GM19397 (cell line): Measurements from ENCODE around the gene ERCC1.

Source experiments
- ATAC-seq: cut with Tn5 transposase; IDR thresholded peaks from one replicate; pipeline ENCODE4 v1.9.1; 2021; ENCODE audit warnings: mild to moderate bottlenecking, moderate library complexity; ENCODE audit not compliant: unreplicated experiment

The ERCC1 gene

DNA sequence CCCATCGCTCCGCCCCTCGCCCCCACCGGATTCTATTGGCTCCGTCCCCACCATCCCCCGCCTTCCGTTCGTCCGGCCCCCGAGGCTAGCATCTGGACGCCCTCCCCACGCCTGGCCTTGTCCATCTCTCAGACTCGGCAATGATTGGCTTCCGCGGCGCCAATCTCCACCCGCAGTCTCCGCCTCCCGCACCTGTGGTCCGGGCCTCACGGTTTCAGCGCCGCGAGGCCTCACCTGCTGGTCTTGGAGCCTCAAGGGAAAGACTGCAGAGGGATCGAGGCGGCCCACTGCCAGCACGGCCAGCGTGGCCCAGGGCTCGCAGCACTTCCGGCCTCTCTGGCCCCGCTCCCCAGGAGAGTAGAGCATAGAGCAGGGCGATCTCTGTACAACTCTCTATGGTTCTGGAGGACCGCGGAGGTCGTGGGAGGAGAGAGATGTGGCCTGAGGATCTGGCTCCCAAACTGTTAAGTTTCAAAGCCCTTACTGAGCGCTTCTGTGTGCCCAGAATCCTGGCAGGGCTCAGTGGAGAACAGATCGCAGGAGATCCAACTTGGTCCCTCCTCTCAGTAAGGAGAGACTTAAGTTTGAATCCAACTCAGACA lies at the start of gene ERCC1:
Gene ERCC1 (minus strand): TSS at position 329 of the 602 bp plus-strand sequence. CDS start 543 bp downstream, outside the sequence.
- ATAC-seq, result peak; percentile 67

DNA sequence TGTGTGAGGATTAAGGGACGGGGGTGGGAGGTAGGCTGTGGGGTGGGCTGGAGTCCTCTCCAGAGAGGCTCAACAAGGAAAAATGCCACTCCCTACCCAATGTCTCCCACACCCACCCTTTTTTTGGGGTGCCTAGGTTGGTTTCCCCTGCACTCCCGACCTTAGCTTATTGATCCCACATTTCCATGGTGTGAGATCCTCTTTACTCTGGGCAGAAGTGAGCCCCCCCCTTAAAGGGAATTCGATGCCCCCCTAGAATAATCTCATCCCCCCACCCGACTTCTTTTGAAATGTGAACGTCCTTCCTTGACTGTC lies 49.6 kb upstream of the ERCC1 start:
- no peak for ATAC-seq

DNA sequence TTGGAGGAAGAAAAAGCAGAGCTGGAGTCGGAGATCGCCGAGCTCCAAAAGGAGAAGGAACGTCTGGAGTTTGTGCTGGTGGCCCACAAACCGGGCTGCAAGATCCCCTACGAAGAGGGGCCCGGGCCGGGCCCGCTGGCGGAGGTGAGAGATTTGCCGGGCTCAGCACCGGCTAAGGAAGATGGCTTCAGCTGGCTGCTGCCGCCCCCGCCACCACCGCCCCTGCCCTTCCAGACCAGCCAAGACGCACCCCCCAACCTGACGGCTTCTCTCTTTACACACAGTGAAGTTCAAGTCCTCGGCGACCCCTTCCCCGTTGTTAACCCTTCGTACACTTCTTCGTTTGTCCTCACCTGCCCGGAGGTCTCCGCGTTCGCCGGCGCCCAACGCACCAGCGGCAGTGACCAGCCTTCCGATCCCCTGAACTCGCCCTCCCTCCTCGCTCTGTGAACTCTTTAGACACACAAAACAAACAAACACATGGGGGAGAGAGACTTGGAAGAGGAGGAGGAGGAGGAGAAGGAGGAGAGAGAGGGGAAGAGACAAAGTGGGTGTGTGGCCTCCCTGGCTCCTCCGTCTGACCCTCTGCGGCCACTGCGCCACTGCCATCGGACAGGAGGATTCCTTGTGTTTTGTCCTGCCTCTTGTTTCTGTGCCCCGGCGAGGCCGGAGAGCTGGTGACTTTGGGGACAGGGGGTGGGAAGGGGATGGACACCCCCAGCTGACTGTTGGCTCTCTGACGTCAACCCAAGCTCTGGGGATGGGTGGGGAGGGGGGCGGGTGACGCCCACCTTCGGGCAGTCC lies 49.0 kb upstream of the ERCC1 start:
- ATAC-seq, result no peak

DNA sequence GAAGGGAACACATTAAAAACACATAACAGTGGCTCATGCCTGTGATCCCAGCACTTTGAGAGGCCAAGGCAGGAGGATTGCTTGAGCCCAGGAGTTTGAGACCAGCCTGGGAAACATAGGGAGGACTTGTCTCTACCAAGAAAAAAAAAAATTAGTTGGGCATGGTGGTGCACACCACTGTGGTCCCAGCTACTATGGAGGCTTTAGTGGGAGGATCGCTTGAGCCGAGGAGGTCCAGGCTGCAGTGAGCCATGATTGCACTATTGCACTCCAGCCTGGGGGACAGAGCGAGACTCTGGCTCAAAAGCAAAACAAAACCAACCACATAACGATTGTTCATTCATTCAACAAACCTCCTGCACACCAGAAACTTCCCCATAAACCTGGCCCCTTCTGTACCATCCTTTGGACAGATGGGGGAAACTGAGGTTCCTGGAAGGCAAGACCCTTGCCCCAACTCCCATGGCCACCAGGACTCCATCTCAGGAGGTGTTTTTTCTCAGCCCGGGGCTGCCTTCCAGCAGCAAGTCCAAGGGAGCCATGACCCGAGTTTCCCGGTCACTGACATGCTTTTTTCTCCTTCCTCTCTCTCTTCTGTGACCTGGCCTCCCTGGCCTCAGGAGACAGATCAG lies 48.3 kb upstream of the ERCC1 start:
- ATAC-seq, result no peak

DNA sequence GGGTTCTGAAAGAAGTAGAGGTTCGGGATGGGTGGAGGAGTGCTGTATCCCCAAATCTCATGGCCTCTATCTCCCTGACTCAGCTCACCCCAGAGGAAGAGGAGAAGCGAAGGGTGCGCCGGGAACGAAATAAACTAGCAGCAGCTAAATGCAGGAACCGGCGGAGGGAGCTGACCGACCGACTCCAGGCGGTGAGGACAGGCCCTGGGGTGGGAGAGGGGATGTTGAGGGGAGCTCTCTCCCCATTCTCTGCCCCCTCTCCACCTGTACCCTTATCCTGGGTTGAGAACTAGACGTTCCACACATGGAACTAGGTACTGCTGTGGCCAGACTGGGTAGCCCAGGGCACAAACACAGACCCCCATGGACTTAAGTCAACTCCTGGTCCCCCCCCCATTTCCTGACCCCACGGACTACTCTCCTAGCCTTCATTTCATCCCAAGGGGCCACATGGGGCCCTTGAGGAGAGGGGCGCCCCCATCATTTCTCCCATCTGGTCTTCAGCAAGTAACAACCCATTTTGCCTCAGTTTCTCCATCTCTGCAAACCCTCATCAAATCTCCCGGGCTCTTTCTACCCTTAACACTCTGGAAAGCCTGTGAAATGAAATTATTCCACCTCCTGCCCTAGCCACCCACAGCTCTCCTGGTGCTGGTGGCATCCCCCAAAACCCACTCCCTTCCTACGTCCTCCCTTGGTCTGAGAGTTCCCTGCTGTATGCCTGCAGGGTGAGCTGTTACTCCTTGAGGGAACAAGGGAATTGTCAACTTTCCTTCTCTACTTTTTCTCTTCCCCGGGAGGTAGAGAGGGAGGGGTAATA lies 47.6 kb upstream of the ERCC1 start:
- no peak for ATAC-seq

DNA sequence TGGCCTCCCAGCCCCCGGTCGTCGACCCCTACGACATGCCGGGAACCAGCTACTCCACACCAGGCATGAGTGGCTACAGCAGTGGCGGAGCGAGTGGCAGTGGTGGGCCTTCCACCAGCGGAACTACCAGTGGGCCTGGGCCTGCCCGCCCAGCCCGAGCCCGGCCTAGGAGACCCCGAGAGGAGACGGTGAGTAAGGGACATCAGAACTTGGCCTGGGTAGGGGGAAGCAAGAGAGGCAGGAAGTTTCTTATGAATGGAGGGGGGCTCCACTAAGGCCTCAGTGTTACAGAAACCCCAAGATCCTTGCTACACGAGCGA lies 47.0 kb upstream of the ERCC1 start:
- ATAC-seq, result no peak

DNA sequence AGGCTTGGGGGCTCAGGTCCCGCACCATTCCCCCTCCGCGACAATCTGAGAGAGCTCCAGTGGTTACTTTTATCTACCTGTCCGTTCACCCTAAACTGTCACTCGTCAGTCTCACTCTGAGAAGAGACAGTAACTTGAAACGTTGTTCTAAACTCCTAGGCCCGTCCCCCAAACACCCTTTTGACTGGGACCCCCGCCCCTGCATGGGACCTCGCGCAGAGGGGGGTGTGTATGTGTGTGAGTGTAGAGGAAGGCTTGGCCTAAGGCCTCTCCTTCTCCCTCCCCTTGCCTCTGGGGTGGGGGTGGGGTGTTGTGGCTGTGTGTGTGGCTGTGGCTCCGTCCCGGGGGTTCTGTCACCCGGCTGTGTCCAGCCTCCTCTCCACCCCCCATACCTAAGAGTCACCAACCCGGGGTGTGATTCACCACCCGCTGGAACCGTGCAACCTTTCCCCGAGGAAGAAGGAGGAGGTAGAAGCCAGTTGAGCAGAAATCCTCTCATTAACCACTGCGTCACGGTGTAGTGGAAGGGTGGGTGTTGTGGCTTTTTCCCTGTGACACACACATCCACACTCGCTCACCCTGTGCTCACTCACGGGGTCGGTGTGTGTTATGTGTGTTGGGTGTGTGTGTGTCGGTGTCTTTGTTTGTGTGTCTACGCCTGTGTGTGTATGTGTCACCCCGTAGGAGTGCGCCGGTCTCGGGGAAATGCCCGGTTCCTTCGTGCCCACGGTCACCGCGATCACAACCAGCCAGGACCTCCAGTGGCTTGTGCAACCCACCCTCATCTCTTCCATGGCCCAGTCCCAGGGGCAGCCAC lies 46.4 kb upstream of the ERCC1 start:
- no peak for ATAC-seq

DNA sequence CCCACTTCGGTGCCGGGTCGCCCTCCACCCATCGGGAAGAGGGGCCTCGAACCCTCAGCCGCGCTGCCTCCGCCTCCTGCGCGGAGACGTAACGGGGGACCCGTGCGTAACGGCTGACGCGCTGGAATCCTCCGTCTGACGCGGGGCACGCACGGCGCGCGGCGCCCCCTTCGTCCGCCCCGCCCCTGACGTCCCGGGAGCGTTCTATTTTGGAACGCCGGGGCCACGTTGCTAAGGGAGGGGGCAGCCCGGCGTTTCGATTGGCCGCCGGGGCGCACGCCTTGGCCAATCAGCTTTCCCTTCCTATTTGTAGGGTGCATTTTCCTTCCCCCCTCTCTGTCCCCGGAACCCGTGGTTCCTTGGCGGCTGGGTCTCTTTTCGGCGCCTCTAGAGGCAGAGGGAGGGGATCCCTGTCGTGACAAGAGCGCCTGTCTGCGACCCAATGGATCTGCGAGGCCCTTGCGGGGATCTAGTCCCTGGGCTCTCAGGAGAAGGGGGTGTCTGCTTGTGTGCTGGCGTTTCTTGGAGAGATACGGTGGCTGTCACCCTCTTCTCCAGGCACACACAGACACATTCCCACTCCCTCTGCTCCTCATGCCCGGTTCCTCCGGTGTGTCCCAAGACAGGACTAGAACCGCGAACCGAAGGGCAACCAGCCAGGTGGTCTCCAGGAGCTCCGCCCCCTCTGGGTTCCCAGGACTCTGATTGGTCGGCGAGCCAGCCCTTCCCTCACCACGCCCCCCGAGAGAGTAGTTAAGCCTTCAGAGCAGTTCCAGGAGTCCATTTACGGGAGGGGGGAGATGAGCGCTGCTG lies 45.6 kb upstream of the ERCC1 start:
- peak; percentile 69 for ATAC-seq

DNA sequence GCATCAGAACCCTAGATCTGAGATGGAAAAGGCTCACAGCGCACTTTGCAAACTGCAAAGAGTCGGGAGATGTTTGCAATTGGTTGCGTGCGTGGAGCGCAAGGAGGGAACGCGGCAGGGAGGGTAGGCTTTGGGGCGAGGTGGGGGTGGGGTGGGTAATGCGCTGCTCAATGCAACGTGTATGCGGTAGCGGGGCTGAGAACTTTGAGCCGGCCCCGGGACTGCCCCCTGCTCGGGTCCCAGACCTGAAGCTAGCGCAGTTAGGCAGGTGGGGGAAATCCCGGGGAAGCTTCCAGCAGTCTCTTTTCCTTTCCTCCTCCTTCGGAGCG lies 45.0 kb upstream of the ERCC1 start:
- ATAC-seq, result peak; percentile 11

DNA sequence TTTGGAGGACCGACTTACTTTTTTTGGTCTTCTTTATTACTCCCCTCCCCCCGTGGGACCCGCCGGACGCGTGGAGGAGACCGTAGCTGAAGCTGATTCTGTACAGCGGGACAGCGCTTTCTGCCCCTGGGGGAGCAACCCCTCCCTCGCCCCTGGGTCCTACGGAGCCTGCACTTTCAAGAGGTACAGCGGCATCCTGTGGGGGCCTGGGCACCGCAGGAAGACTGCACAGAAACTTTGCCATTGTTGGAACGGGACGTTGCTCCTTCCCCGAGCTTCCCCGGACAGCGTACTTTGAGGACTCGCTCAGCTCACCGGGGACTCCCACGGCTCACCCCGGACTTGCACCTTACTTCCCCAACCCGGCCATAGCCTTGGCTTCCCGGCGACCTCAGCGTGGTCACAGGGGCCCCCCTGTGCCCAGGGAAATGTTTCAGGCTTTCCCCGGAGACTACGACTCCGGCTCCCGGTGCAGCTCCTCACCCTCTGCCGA lies 44.5 kb upstream of the ERCC1 start:
- ATAC-seq, result no peak

DNA sequence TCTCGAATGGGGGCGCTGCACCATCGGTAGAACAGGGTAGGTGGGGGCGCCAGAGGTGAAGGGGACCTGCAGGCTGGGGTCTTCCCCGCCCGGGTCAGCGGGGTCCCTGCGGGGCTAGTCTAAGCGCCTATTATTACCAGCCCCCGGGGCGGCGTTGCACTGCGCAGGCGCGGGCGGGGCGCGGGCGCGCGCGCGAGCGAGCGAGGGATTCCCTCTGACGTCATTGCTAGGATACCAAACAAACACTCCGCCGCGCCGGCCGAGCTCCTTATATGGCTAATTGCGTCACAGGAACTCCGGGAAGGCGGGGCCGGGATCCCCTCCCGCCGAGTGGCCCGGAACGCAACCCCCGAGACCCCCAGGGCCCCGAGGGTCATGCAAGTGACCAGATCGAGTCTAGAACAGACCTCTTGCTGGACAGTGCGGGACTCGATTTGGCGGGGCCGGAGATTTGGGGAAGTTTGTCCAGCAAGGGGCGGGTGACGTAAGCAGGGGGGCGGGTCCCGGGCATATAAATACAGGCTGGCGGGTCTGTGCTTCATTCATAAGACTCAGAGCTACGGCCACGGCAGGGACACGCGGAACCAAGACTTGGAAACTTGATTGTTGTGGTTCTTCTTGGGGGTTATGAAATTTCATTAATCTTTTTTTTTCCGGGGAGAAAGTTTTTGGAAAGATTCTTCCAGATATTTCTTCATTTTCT lies 43.9 kb upstream of the ERCC1 start, which contains the start of gene FOSB:
Gene FOSB (plus strand): TSS at position 541 of the 703 bp plus-strand sequence. CDS start 591 bp downstream, outside the sequence.
- peak; percentile 50 for ATAC-seq

DNA sequence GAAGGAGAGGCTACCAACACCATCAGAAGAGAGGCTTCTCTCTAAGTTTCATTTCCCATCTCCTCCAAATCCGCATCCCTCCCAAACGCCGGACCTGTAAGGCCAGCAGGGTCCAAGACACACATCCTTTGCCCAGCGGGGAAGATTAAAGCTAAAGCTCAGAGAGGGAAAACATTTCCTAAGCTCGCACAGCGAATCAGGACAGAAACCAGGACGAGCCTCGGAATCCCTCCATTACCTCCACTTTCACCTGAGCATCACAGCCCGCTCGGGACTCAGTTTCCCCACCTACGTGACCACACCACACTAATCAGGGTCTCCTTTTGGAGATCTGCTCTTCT lies 43.4 kb upstream of the ERCC1 start:
- no peak for ATAC-seq

DNA sequence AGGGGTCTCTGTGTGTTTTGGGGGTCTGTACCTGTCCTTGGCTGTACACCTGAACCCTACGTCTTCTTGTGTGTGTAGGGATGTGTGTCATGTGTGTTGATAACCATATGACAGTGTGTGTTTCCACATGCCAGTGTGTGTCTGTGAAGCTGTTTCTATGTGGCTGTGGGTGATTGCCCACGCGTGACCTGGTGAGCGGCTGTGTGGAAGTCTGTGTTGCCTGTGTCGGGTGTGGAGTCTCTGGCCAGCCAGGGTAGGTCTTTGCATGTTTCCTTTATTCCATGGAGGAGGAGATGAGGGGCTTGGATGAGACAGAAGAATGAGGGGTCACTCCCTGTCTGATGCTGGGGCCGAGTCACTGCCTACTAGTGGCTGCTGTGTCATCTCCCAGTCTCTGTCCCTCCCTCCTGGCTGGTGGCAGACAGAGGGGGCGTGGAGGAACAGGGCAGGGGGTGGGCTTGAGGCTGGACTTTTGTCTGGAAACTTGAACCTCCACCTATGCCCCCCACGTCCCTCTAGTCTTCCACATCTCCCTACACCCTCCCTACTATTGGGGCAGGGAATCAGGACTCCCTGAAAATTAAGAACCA lies 41.2 kb upstream of the ERCC1 start:
- ATAC-seq, result no peak

DNA sequence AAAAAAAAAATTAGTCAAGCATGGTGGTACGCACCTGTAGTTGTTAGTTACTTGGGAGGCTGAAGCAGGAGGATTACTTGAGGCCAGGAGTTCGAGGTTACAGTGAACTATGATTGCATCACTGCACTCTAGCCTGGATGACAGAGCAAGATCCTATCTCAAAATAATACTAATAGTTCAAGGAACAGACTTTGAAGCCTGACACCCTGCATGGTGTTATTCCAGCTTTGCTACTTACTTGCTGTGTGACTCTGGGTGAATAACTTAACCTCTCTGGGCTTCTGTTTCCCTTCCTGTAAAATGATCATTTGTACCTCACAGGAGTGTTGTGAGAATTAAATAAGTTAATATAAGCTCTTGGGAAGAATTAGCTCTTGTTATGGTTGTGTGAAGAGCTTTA lies 40.6 kb upstream of the ERCC1 start:
- no peak for ATAC-seq

DNA sequence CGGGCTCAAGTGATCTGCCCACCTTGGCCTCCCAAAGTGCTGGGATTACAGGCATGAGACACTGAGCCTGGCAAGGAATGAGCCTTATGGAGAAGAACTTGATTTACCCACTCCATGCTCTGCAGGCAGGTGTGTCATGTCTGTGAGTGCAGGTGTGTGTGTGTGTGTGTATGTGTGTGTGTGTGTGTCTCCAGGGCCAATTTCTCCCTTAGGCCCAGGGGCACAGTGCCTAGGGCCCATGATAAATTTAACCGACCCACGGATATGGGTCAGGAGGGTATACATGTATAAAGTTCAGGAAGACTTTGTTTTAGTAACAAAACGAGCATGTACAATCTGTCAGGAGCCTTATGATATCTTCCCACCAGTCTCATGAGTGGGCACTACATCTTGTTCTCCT lies 39.5 kb upstream of the ERCC1 start:
- no peak for ATAC-seq

DNA sequence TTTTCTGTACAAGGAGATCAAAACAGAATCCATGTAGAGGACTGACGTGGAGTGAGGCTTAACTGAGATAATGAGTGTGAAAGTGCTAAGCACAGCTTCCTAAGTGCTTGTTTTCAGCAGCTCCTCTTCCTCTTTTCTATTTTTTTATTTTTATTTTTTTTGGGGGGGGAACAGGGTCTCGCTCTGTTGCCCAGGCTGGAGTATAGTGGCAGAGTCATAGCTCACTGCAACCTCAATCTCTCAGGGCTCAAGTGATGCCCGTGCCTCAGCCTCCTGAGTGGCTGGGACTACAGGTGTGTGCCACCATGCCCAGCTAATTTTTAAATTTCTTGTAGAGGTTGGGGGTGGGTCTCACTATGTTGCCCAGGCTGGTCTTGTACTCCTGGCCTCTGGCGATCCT lies 38.5 kb upstream of the ERCC1 start:
- no peak for ATAC-seq

DNA sequence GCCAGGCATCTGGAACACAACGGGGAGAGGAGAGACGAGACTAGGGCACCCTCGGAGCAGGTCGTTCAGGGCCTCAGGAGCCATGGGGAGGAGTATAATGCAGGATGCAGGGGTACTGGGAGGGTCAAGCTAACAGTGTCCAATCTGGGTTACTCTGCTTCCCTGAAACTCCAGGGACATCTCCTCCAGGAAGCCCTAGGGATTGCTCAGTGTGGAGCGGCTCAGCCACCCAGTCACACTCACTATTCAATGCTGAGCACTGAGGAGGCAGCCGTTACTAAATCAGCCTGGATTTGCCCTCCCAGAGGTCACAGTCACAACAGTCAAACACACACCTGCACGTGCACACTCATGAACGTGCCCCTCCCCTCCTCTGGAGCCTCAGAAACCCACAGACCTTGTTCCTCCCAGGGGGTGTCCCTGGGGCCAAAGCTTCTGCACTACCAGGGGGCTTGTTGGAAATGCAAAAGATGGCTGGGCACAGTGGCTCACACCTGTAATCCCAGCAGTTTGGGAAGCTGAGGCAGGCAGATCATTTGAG lies 37.2 kb upstream of the ERCC1 start:
- ATAC-seq, result no peak

DNA sequence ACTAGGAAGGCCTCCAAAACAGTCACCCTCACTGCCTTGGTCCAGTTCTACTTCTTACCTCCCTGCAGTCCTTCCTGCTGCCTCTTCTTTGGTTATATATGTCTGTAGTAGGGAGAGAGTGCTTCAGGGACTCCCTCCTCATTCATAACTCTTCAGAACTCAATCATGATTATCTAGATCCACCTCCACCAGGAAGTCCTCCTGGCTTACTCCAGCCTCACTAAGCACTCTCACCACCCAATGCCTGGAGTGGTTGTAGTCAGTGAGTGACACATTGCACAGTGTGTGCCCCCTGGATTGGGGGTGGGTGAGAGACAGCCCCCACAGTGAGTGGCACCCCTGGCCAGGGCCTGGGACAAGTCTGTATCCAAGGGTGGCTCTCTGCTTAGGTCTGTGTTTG lies 34.1 kb upstream of the ERCC1 start:
- ATAC-seq, result no peak

DNA sequence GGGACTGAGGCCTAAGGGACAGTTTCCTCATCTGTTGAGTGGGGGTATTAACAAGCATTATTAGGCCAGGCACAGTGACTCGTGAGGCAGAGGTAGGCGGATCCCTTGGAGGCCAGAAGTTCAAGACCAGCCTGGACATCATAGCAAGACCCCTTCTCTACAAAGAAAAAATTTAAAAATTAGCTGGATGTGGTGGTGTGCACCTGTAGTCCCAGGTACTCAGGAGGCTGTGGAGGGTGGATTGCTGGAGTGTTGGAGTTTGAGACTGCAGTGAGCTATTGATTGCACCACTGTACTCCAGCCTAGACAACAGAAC lies 32.7 kb upstream of the ERCC1 start:
- no peak for ATAC-seq
